Embryonic facial prominence (tissue), 1 donor: ENCODE results near the gene NGLY1.

Experiments used
- DNase-seq: peaks from one replicate; pipeline ENCODE4 v3.0.0-alpha.2; 2016; ENCODE audit errors: extremely low spot score

Gene NGLY1

DNA sequence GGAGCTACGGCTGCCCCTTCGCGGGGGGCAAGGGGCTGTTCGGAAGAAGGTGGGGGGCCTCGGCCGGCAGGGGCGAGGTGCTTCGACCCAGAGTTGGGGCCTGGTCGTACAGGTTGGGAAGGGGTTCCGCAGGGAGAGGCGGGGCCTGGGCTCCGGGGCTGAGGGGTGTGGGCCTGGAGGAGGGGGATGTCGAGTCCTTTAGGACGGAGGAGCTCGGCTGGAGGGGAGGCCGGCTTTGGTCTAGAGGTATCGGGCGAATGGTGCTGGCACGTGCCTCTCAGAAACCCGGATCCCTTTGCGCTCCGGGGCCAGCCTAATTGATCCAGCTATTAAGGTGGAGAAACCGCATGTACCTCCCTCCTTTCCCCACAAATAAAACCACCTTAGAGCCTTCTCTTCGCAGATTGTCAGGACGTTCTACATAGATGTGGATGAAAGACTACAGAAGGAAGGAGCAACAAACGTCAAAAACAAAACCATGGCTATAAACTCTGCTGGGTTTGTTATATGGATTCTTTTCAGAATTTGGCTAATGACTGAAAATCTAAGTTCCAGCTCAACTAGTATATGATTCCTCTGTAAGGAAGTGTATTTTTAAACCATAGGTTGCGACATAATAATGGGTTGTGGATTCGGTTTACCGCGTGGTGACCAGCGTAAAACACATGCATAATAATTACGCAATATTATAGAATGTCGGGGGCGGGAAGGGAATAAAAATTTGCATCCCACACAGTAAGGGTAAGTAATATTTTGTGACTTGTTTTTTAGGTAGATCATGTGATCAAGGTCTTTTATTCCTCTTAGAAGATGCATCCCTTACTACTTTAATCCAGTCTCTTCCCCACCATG, 644 bp upstream of the NGLY1 start:
- DNase-seq: peak; percentile 27

DNA sequence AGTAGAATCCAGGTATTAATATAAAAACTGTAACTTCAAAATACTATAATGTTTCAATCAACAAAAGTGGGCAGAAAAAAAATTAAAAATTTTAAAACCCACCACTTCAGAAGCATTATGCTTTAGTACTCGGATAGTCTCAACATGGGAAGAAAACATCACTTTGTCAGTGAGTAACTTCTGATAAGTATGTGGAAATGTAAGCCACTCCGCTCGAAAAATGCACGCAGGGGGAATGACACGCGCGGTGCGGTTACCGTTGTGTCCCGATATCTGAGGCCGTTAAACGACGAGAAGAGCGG, 656 bp downstream of the NGLY1 start:
- no peak for DNase-seq

DNA sequence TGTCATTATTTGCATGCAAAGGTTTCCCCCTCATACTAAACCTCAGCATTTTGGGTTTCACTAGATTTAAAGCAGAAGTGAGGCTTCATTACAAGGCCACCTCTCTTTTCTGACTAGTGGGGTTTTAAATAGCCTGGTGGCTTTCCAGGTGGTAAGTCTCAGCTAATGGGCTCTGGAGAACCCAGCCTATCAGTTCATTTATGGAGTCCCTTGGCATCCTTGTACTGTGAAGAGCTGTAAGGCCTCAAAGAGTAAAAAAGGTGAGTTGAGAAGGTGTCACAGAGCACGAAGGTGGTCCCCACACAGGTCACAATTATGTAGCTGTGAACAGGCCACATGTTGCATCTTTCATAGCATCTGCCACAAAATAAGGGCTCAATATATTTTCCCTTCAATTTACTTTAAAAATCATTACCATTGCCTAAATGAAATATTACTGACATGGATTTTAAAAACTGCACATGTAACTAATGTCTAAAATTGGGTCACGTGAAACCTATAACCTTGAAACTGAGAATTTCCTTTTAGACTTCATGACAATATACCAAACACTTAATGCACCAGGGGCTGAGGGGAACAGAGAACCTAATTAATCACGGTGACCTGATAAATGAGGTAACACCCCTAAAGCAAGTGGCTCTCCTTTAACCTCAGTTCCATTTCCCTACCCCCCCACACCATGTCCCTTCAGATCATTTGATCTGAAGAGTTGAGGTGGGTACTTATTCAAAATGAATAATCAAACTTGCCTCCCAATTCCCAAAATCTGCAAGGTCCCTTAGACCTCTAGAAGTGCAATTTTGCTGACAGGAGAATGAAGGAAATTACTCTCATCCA, 1.3 kb downstream of the NGLY1 start:
- DNase-seq: no peak

DNA sequence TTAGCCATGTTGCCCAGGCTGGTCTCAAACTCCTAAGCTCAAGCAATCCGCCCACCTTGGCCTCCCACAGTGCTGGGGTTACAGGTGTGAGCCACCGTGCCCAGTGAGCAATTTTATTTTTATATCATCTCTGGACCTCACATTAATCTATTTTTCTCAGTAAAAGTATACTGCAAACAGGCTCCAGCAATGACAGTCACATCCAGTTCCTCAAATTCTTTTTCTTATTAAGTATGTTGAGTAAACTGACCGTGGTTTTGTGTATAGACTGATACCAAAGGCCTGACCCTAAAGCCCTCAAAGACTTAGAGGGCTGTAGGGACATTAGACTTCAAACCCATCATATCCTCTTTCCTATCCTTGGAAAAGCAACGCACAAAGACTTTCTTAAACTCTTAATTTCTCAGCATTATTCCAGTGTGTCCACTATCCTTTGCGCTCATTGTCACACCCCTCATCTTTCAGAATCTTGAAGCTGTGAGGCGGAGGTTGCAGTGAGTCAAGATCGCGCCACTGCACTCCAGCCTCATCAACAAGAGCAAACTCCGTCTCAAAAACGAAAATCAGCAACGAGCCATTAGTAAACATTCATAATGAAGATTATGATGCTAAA, 2.0 kb downstream of the NGLY1 start:
- no peak for DNase-seq

DNA sequence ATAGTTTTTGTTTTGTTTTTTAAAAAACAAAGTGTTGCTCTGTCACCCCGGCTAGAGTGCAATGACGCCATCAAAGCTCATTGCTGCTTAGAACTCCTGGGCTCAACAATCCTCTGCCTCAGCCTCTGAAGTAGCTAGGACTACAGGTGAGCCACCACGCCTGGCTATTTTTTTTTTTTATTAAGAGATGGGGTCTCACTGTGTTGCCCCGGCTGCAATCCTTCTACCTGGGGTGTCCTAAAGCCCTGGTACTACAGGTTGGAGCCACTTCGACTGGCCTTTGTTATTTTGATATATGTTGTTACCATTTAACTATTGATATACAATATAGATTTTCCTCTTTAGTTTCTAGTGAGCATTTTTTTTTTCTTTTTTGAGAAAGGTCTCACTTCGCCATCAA, 2.6 kb downstream of the NGLY1 start:
- DNase-seq: no peak

DNA sequence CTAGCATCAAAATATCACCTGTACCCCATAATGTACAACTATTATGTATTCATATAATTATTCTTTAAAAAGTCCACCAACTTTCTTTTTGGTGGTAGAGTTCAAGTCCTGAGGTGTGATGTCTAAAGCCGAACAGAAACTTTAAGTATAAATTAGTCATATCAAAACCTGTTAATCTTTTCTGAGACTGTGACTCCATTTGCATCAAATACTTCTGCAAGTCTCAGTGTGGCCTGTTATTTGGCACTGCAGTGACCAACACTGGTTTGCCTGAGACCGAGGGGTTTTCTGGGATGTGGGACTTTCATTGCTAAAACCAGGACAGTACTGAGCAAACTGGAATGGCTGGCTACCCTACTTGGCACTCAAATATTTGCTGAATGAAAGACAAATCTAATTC, 7.3 kb downstream of the NGLY1 start:
- DNase-seq: no peak

DNA sequence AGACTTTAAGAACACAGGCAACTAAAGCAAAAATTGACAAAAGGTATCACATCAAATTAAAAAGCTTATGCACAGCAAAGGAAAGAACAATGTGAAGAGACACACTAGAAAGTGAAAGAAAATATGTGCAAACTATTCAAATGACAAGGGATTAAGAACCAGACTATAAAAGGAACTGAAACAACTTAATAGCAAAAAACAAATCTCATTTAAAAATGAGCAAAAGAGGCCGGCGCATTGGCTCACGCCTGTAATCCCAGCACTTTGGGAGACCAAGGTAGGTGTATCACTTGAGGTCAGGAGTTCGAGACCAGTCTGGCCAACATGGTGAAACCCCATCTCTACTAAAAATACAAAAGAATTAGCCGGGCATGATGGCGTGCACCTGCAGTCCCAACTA, 14.4 kb downstream of the NGLY1 start:
- DNase-seq: no peak

DNA sequence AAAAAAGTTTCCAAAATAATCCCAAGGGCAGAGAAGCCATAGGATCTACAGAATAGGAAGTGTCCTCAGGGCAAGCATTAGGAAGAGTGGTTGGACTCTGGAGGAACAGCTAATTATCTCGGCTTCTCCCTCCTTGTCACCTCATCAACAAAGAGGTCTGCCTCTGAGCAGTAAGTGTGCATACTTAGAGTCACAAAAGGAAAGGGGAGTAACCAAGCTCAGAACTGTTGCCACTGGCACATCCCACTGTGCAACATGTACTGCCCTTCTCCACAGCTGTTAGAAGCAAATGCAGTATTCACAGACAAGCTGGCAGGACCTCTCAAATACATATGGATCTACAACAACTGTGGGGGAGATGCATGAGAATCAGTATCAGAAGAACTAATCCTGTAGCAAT, 31.5 kb downstream of the NGLY1 start:
- DNase-seq: no peak

DNA sequence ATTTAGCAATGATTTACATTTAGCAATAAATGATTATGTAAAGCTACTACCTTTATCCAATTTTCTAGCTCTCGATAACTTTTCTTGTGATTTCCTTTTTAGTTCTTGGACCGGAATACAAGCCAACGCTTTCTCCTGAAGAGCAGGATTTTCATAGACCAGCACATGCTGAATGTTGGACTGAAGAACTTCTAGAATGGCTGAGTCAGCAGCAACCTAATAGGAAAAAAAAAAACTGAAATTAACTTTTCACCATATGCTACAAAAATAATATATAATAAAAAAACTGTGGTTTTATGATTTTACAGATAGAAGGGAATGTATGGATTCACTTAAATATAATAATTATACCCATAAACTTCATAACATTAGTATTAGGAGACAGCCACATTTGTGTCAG, 32.2 kb downstream of the NGLY1 start:
- no peak for DNase-seq

DNA sequence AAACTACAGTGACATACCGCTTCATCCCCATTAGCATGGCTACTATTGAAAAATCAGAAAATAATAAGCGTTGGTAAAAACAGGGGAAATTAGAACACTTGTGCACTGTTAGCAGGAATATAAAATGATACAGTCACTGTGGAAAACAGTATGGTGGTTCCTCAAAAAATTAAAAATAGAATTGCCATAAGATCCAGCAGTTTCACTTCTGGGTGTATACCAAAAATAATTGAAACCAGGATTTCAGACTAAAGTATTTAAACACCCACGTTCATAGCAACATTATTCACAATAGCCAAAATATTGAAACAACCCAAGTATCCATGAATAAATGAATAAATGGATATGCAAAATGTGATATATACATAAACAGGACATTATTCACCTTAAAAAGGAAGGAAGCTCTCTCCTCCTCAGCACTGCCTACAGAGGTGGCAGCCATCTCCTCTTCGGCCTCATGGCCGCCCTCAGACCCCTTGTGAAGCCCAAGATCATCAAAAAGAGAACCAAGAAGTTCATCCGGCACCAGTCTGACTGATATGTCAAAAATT, 34.1 kb downstream of the NGLY1 start:
- DNase-seq: no peak

DNA sequence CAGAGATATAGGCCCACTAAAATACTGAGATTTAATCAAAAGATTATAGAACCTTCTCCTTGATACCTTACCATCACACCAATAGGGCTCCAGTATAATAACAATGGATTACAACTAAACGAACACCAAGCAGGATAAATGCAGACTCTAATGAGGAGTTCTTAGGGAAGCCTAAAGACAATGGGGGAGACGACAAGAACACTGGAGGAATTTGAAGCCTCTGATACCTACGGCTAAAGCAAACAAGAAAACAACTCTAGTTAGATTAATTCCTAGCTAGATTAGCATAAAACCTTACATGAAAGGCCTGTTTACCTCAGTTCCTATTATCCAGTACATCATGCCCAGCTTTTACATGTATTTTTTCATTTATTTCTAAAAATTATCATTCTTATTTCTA, 35.1 kb downstream of the NGLY1 start:
- DNase-seq: no peak

DNA sequence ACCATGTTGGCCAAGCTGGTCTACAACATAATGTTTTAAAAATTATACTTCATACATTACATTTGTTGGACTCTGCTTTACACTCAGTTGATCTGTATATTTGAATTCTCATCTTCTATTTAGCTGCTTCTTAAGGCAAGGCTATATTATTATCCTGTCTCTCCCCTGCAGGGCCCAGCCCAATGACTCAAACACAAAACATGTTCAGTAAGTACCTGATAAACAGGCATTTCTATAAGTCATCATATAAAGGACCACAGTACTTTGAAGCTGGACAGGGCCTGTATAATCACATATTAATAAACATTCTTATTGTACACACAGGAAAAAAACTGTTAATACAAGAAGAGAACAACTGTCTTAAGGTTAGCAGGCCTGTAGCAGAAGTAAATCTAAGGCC, 36.2 kb downstream of the NGLY1 start:
- no peak for DNase-seq

DNA sequence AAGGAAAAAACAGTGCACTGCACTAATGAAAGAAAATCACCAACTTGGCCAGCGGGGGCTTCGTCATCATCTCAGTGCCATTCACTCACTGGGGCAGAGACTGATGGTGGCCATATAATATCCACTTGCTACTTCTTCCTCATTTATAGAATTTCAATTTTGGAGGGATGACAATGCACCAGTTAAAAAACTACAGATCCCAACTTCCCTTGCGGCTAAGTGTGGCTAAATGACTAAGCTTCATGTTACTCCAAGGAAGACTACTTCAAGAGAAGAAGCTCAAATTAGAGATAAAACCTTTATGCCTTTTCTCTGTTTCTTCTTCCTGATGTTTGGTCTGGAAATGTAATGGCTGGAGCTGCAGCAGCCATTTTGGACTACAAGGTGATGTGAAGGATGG, 38.8 kb downstream of the NGLY1 start:
- no peak for DNase-seq

DNA sequence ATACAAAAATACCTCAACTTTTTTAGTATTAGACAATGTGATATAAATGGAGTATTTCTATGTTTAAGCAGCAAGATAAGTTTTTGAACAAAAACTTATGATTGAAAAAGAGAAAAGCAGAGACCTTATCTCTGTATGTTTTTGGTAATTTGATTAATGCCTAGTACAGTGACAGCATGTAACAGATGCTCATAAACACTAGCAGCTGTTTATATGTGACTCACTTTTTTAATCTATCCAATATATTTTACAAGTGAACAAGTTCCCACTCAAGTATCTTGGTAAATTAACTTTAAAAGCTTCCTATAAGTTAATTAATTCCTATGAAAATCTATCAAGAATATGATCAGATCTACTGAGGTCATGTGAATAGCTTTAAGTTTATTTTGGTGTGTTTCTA, 55.1 kb downstream of the NGLY1 start:
- DNase-seq: no peak

DNA sequence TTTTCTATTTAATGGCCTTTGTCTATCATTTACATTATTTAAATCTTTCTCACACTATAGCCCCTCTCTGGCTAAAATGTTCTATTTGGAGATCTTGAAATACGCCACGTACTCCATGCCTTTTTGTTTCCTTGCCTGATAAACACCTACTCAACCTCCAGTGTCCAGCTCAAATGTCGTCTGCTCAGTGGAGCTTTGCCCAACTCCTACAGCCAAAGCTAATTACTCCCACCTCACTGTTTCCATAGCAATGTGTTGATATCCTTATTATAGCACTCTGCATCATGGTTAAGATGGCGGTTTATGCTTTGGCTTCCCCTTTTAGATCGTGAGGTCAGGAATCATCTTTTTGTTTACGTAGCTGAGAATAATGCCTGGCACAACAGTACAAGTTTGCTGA, 55.9 kb downstream of the NGLY1 start:
- no peak for DNase-seq

DNA sequence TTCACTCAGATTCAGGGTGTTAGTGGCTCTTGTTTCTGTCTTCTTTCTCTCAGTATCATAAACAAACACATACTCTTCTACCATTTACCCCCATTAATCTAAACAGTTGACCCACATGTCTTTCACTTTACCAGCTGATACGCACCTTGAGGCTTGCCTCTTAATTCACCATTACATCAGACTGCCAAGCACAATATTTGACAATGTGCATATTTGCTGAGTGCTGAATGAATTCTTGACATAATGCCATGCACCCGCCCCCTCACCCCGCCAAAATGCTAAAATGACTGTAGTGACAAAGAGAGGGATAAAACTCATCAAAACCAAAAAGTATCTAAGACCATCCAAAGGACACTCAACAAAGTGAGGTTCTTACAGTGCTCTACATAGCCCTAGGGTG, 57.4 kb downstream of the NGLY1 start:
- no peak for DNase-seq

DNA sequence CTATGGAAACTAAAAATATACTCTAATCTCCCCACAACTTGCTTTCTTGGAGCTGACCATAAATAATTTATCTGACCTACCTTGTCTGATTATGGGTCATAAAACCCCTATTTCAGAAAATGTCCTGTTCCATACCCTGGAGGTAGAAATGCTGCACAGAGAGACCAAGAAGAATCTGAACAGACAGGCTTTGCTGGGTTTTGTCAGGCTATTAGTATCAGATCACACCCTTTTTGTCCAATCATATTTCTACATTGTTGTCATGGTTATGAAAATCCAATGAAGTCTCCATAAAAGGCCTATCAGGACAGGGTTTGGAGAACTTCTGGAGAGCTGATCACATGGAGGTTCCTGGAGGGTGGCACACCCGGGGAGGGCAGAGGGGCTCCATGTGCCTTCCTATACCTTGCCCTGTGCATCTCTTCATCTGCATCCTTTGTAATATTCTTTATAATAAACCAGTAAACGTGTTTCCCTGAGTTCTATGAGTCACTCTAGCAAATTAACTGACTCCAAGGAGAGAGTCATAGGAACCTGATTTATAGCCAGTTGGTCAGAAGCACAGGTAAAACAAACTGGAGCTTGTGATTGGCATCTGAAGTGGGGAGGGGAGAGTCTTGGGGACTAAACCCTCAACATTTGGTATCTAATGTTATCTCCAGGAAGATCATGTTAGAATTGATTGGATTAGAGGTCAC, 58.1 kb downstream of the NGLY1 start:
- DNase-seq: no peak

DNA sequence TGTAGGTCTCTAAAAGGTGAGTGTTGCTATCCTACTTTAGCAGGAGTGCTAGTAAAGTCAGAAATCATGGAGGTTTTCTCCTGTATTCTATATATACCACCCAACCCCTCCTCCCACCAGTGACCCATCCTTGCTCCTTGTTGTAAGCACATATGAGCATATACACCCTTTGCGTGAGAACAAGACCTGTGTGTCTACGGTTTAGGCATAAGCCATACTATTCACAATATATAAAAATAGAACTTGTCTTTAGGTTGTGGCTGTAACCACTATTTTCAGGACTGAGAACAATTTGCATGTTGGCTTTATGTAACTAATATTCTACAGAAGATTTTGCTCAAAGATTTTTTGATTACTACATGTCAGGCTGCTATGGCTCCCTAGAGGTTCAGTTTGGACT, 59.4 kb downstream of the NGLY1 start:
- DNase-seq: no peak

DNA sequence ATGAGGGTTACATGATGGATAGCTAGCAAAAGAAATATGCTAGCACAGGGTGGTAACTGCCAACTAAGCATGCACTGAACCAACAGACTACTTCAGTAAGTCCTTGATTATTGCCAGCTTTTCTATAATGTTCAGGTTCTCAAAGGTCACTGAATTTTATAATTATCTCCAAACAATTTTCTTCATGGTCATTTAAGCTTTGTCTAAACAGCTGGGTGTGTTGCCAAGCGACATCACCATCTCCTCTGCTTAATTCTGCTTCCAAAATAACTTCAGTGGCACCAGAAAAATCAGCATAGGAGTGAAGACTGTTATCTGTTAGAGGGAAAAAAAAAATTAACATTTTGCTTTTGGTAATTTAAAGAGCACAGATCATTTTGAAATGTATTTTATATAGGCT, 63.9 kb downstream of the NGLY1 start:
- DNase-seq: no peak

DNA sequence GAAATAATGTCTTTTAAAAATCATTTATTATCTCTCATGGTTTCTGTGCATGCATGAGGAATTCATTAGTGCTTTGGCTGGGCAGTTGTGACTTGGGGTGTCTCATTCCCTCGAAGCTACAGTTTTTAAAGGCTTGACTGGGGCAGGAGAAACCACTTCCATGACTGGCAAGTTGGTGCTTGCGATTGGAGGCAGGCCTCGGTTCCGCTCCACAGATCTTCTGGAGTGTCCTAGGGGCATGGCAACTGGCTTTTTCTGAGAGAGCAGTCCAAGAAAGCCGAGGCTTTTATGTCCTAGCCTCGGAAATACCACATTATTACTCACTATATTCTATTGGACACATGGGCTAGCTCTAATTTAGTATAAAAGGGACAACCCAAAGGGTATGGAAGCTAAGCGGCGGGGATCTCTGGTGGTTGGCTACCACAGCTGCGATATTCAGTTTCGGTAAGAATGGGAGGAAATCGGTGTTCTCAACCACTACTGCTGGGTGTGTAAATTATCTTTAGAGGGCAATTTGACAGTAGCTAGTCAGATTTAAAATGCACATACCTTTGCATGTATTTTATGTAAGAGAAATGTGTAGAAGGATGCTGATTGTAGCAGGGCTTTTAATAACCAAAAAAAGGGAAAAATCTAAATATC, 69.8 kb downstream of the NGLY1 start:
- DNase-seq: no peak

DNA sequence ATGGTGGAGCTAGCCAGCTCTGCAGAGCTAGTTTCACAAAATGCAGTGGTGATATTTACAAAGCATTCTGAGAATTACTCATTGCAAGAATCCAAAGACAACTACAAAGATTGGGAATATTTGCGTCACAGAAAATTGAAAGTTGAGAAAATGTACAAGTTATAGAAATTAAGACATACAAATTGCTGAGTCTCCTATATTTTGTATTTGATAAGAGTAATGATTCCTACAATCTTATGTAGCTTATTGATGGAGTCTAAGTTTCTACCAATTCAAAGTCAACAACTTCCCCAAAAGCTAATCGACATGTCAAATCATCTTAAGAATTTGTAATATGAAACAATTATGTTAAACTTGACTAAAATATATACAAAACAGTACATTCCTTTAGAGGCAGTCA, 72.2 kb downstream of the NGLY1 start:
- no peak for DNase-seq

DNA sequence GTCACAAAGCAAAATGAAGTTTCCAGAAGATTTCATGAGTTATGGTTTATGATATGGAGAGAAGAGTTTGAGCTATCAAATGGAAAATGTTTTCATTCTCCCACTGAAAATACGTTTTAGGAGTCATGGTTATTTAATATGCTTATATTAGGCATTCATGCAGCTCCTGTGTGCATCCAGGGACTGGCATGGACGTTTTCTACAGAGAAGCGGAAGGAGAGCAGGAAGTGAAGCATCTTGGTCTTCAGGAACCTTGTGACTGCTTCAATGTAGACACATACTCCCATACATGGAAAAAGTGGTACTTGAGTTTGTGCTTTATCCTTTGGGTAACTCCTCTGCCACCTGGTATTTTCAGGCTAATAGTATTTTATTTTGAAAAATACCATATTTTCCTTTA, 75.2 kb downstream of the NGLY1 start:
- DNase-seq: no peak
